Brain microvascular endothelial cell (primary cell): ENCODE measurements around the gene IGF1R.

Source experiments
- DNase-seq: peaks from one replicate; pipeline ENCODE4 v3.0.0-alpha.2; 2020
- H3K27ac ChIP-seq: fragments of 250-450 bp; sonication (Bioruptor Pico); 2 replicates; pipeline ENCODE4 v1.5.1; 2020; ENCODE audit warnings: mild to moderate bottlenecking, moderate library complexity
- H3K27me3 ChIP-seq: fragments of 250-450 bp; sonication (Bioruptor Pico); replicated peaks from 2 replicates; pipeline ENCODE4 v1.5.1; 2020; ENCODE audit warnings: mild to moderate bottlenecking
- H3K36me3 ChIP-seq: fragments of 250-450 bp; sonication (Bioruptor Pico); replicated peaks from 2 replicates; pipeline ENCODE4 v1.5.1; 2020; ENCODE audit warnings: mild to moderate bottlenecking
- H3K4me3 ChIP-seq: 2 replicates; pipeline ENCODE4 v1.5.1; 2011; ENCODE audit warnings: low read depth, mild to moderate bottlenecking, control low read depth, low read length, moderate library complexity
- in situ Hi-C: cut with HindIII; loops from 2 replicates; pipeline ENCODE4 v1.10.0; 2017; ENCODE audit warnings: low sequenced_read_pairs, low pct_ligation_motif_present
- TF ChIP-seq, protein P1 (sequence below): IDR thresholded peaks from 2 replicates; pipeline ENCODE4 v1.5.1; 2011; ENCODE audit warnings: low read depth, mild to moderate bottlenecking, moderate library complexity, low read length, control low read depth, inconsistent platforms; ENCODE audit errors: missing control alignments

Gene IGF1R

DNA sequence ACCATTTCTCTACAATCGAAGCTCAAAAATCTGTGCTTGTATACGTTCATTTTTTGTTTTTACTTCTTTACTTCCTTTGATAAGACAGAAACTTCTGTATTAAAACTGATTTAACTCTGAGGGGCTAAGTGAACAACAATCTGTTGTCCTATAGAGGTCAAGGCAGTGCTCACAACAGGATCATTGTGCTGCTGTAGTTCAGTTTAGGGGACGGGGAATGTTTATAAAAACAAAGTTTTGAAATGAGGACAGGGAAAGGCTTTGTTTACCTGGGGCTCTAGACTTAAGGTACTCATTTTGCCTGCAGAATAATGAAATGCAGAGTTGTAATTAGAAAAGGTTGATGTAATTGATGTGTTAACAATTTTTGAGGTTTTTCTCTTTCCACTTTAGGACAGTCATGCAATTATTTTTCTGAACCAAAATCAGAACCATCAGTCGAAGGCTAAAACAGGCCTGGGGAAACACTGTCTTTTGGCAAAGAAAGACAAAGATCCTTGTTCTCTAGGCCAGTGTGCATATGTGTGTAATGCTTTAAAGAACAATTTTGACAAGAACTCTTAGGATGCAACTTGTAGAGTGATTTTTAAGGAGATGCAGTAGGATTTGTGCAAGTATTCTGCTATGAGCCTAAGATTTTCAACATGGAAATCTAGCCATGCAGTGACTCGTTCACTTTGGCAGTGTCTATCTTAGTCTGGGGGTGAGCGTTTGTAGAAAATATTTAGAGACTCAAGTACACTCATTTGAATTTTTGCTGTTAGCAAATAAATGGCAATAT, 194.0 kb downstream of the IGF1R start:
- Histone ChIP-seq H3K27me3 (no peaks in the 10 kb centered on the region), H3K4me3 (no peak overlapping the region), H3K27ac (no peak overlapping the region), H3K36me3 (no peaks in the 10 kb centered on the region)
- TF ChIP-seq, protein P1, sequence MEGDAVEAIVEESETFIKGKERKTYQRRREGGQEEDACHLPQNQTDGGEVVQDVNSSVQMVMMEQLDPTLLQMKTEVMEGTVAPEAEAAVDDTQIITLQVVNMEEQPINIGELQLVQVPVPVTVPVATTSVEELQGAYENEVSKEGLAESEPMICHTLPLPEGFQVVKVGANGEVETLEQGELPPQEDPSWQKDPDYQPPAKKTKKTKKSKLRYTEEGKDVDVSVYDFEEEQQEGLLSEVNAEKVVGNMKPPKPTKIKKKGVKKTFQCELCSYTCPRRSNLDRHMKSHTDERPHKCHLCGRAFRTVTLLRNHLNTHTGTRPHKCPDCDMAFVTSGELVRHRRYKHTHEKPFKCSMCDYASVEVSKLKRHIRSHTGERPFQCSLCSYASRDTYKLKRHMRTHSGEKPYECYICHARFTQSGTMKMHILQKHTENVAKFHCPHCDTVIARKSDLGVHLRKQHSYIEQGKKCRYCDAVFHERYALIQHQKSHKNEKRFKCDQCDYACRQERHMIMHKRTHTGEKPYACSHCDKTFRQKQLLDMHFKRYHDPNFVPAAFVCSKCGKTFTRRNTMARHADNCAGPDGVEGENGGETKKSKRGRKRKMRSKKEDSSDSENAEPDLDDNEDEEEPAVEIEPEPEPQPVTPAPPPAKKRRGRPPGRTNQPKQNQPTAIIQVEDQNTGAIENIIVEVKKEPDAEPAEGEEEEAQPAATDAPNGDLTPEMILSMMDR = no peak
- in situ Hi-C loops = no loop called here
- DNase-seq = no peak

DNA sequence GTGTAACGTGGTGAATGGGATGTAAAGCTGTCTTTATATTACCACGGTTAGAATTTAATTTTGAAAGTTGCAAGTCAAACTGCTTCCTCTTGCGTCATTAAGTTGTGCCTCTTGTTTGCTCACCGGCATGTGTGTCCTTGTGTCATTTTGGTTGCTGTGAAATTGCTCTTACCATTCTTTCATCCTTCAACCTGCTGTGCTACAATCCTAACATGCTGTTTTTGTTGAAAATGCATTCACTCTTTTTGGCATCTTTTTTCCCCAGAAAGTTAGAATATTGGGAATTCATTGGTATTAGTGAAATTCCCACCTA, 194.6 kb downstream of the IGF1R start:
- DNase-seq = no peak
- TF ChIP-seq, protein P1 = no peak
- Histone ChIP-seq H3K27ac (no peak overlapping the region), H3K27me3 (no peaks in the 10 kb centered on the region), H3K4me3 (no peak overlapping the region), H3K36me3 (no peaks in the 10 kb centered on the region)
- in situ Hi-C loops = no loop called here

DNA sequence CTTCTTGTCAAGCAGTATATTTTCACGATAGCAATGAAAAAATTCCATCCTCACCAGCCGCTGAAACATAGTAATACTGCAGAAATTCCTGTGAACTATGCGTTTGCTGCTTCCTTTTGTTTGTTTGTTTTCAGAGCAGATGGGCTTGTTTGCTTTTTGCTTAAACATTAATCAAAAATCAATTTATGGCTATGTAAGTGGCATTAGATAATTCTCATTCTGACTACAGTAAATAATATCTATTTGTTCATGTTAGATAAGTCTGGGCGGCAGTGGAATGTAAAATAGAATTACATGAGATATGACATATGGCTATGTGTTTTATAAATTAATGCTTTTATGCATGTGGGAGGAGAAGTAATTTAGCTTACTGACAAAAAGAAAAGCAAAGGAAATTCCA, 195.5 kb downstream of the IGF1R start:
- Histone ChIP-seq H3K36me3 (no peaks in the 10 kb centered on the region), H3K27ac (no peak overlapping the region), H3K4me3 (no peak overlapping the region), H3K27me3 (no peaks in the 10 kb centered on the region)
- DNase-seq = no peak
- in situ Hi-C loops = no loop called here
- TF ChIP-seq, protein P1 = no peak

DNA sequence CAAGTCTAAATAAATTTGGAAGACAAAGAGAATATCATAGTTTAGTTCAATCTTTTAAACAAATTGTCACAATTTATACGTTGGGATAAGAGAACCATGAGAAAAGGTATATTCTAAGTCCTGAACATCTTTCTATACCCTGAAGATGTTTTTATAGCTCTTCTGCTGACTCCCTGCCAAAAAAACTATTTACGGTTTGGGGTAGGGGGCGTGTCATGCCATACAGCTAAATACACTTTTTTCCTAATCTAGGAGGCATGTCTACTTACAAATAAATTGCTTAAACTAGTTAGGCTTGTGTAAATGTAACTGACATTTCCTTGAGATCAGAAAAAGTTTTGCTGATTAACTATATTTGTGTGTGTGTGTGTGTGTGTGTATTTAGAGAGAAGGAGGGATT, 195.9 kb downstream of the IGF1R start:
- in situ Hi-C loops = no loop called here
- Histone ChIP-seq H3K27ac (no peak overlapping the region), H3K36me3 (no peaks in the 10 kb centered on the region), H3K27me3 (no peaks in the 10 kb centered on the region), H3K4me3 (no peak overlapping the region)
- DNase-seq = no peak
- TF ChIP-seq, protein P1 = no peak

DNA sequence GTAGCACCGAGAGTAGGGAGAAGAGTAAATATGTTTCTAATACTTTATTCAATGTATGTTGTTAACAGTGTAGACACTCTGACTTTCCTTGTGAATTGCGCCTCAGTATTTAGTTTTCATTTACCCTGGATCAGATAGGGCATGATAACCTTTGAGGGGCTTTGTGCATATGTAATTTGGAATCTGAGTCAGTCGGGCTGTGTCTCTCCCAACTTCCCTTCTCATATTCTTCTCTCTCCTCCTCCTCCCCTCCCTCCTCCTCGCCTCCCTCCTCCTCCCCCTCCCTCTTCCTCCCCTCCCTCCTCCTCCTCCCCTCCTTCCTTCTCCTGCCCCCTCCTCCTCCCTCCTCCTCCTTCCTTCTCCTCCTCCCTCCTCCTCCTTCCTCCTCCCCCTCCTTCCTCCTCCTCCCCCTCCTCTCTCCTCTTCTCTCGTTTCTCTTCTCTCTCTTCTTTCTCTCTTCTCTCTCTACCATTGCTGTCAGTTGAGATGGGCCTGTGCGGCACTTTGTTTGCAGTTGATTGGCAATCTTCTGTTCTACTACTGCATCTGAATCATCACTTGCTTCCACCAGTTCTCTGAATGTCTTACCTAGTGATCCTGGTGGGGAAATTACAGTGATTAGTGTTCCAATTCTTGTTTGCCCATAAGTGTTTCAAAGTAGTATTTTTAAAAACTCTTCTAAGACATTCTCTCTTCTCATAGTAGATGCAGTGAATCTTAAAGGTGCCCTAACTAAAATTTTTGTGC, 197.0 kb downstream of the IGF1R start:
- Histone ChIP-seq H3K27ac (no peak overlapping the region), H3K4me3 (no peak overlapping the region), H3K27me3 (no peaks in the 10 kb centered on the region), H3K36me3 (no peaks in the 10 kb centered on the region)
- TF ChIP-seq, protein P1 = no peak
- in situ Hi-C loops = no loop called here
- DNase-seq = no peak
